Lung (tissue), 12 donors: ENCODE results near the gene LIMA1. TPM values are rescaled to one million over a fixed set of nuclear protein-coding genes. Genes with fewer than 3 reads are reported as not detected.

Source experiments
- ATAC-seq: fragments of 200-7000 bp; cut with Tn5 transposase; one replicate; pipeline ENCODE4 v1.9.1; 2020; ENCODE audit warnings: moderate number of reproducible peaks; ENCODE audit not compliant: insufficient read depth, low FRiP score
- DNase-seq, 3 donors: peaks; one replicate each; pipeline ENCODE4 v3.0.0-alpha.2; 2013 to 2017
- H3K27ac ChIP-seq, 2 donors: one replicate each; pipeline ENCODE4 v1.5.1; 2013; ENCODE audit warnings: mild to moderate bottlenecking in 2 of 2, moderate library complexity in 2 of 2, control low read depth in 1 of 2, inconsistent platforms in 1 of 2, low read depth in 1 of 2, low read length in 1 of 2
- H3K27me3 ChIP-seq, 3 donors: one replicate each; pipeline ENCODE4 v1.5.1; 2013; ENCODE audit warnings: low read length in 2 of 3; ENCODE audit not compliant: control insufficient read depth in 3 of 3, insufficient read depth in 3 of 3
- H3K36me3 ChIP-seq, 4 donors: one replicate each; pipeline ENCODE4 v1.5.1; 2013; ENCODE audit warnings: low read length in 4 of 4, mild to moderate bottlenecking in 1 of 4, moderate library complexity in 1 of 4; ENCODE audit not compliant: control insufficient read depth in 4 of 4, insufficient read depth in 4 of 4
- H3K4me1 ChIP-seq, 5 donors: one replicate each; pipeline ENCODE4 v1.5.1; 2013; ENCODE audit warnings: low read length in 5 of 5, mild to moderate bottlenecking in 2 of 5, moderate library complexity in 1 of 5; ENCODE audit not compliant: control insufficient read depth in 5 of 5, insufficient read depth in 5 of 5
- H3K4me3 ChIP-seq: one replicate; pipeline ENCODE4 v1.5.1; 2013; ENCODE audit warnings: mild to moderate bottlenecking, control low read depth, moderate library complexity
- H3K9ac ChIP-seq, 2 donors: one replicate each; pipeline ENCODE4 v1.5.1; 2013; ENCODE audit warnings: low read length in 2 of 2, control low read depth in 1 of 2; ENCODE audit not compliant: insufficient read depth in 1 of 2
- H3K9me3 ChIP-seq, 4 donors: one replicate each; pipeline ENCODE4 v1.5.1; 2013; ENCODE audit warnings: low read length in 3 of 4, mild to moderate bottlenecking in 1 of 4, moderate library complexity in 1 of 4; ENCODE audit not compliant: control insufficient read depth in 4 of 4, insufficient read depth in 3 of 4
- WGBS, 2 donors: extraction: QIAGEN DNeasy Blood & Tissue Kit; methylation state at CpG; one replicate each; pipeline ENCODE4 v1.1.7; 2013; 5-methylcytosine and 5-hydroxymethylcytosine counted together
- polyA plus RNA-seq, 2 donors: library from polyadenylated mRNA; stranded (reverse); fragments of 200-250 nt; gene quantifications; one replicate each; pipeline ENCODE4 v1.2.1, GENCODE V29; 2013
- total RNA-seq, 2 donors: library from RNA; depleted of rRNA in 1 of 2; stranded (reverse); fragments of >200 nt in 1 of 2; gene quantifications; one replicate each; pipeline ENCODE4 v1.2.1, GENCODE V29; 2014 to 2021
- TF ChIP-seq, protein P1 (sequence below): IDR thresholded peaks from 2 replicates; pipeline ENCODE4 v1.5.1; 2012; ENCODE audit warnings: mild to moderate bottlenecking; ENCODE audit errors: control extremely low read depth, extremely low read depth
- donor health status: control.
- donor health status: control.
- donor health status: Bipolar disorder and iron deficiency.
- donor health status: healthy.
- donor health status: DM: yes; HTN: yes; CAD: no.

LIMA1 gene
- total and polyA plus RNA-seq, 4 donors = 25.0 to 69.7 (median 45.7) TPM

DNA sequence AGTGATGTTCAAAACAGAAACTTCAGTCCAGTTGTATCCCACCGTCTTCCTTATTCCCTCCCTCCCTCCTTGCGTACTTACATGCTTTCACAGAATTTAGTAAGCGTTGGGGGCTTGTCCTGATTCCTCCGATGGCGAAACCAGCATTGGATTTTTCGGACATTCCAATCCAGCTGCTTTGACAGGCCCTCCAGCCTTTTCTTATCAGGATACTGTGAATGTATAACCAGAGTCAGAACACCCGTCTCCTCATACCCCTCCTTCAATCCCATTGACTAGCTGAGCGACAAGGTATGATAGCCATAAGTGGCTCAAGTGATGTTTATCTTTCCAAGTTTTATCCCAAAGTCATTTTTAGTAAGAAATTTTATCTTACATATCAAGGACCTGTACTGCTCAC is 140.3 kb downstream of the LIMA1 start:
- H3K27ac ChIP-seq = no peak overlapping the region
- no peak overlapping the region for H3K4me3 ChIP-seq
- peaks cover 0 to 3% (median 0%) of the 10 kb centered on the region in 5 donors for H3K4me1 ChIP-seq
- ATAC-seq (no peak), DNase-seq (peak in 1 of 3 donors; percentile 8)
- H3K36me3 ChIP-seq = peaks cover 5 to 20% (median 8%) of the 10 kb centered on the region in 4 donors
- no peaks in the 10 kb centered on the region for H3K27me3 ChIP-seq
- no peak overlapping the region for H3K9ac ChIP-seq
- WGBS, 2 donors = 74 to 92% methylated on average over 8 of the region's 8 CpGs
- H3K9me3 ChIP-seq = no peaks in the 10 kb centered on the region
- TF ChIP-seq, protein P1, sequence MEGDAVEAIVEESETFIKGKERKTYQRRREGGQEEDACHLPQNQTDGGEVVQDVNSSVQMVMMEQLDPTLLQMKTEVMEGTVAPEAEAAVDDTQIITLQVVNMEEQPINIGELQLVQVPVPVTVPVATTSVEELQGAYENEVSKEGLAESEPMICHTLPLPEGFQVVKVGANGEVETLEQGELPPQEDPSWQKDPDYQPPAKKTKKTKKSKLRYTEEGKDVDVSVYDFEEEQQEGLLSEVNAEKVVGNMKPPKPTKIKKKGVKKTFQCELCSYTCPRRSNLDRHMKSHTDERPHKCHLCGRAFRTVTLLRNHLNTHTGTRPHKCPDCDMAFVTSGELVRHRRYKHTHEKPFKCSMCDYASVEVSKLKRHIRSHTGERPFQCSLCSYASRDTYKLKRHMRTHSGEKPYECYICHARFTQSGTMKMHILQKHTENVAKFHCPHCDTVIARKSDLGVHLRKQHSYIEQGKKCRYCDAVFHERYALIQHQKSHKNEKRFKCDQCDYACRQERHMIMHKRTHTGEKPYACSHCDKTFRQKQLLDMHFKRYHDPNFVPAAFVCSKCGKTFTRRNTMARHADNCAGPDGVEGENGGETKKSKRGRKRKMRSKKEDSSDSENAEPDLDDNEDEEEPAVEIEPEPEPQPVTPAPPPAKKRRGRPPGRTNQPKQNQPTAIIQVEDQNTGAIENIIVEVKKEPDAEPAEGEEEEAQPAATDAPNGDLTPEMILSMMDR = no peak

DNA sequence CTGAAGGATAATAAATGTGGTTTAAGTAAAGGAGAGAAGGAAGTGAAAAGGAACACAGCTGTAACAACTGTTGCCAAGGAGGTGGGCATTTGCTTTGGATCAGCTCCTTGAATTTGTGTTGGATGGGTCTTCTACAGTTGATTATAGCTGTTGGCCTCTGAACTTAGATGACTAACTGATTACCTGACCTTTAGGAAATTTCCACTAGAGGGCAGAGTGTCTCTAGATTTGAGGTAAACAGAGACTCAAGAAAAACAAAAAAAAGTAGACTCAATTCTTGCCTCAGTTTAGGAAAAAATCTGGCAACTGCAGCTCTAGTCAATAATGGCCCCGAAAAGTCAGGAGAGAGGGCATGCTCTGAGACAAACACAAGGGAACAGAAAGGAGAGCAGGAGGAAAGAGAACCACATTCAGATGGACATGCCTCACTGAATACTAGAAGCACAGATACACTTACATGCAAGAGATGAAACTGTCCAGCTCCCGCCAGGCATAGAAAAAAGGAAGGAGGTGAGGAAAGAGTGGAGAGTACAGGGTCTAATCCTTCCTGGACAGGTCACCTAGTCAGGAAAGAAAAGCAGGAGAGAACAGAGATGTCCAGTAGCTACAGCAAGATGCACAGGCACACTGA is 150.7 kb downstream of the LIMA1 start:
- Histone ChIP-seq H3K27ac (no peak overlapping the region), H3K4me3 (no peak overlapping the region), H3K27me3 (no peaks in the 10 kb centered on the region), H3K4me1 (peaks cover 0 to 2% (median 2%) of the 10 kb centered on the region in 5 donors), H3K9me3 (no peaks in the 10 kb centered on the region), H3K36me3 (peaks cover 26 to 62% (median 28%) of the 10 kb centered on the region in 4 donors), H3K9ac (no peak overlapping the region)
- TF ChIP-seq, protein P1 = peak; percentile 11
- peak in 2 of 3 donors; percentile 15 to 47 for DNase-seq
- WGBS, 2 donors = 54 to 77% methylated on average over 2 of the region's 2 CpGs
- no peak for ATAC-seq

DNA sequence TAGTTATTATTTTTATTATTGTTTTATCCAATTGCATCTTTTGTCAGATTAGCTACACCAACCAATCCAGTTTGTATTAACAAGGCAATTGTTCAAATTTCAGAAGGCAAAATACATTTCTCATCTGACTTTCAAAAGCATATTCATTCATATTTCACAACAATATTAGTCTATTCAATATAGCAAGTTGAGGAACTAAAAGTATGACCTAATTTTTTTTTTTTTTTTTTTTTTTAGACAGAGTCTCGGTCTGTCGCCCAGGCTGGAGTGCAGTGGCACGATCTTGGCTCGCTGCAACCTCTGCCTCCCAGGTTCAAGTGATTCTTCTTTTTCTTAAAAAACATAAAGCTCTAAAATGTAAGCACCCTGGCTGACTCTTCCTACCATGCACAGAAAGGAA is 154.0 kb downstream of the LIMA1 start:
- Histone ChIP-seq H3K27me3 (no peaks in the 10 kb centered on the region), H3K36me3 (peaks cover 20 to 50% (median 27%) of the 10 kb centered on the region in 4 donors), H3K4me3 (no peak overlapping the region), H3K9me3 (no peaks in the 10 kb centered on the region), H3K9ac (no peak overlapping the region), H3K27ac (no peak overlapping the region), H3K4me1 (peaks cover 0 to 7% (median 3%) of the 10 kb centered on the region in 5 donors)
- TF ChIP-seq, protein P1 = no peak
- 67 to 92% methylated on average over 4 of the region's 4 CpGs for WGBS, 2 donors
- no peak for ATAC-seq
- DNase-seq = no peak
